NB4 (cell line): ENCODE measurements around the gene PPP2R5B.

Source experiments
- CTCF ChIP-seq: IDR thresholded peaks from one replicate; pipeline ENCODE4 v1.5.1; 2012; ENCODE audit warnings: low read depth, low read length
- MYC ChIP-seq: IDR thresholded peaks from 2 replicates; pipeline ENCODE4 v1.6.1; 2011; ENCODE audit warnings: low read depth, low read length

DNA sequence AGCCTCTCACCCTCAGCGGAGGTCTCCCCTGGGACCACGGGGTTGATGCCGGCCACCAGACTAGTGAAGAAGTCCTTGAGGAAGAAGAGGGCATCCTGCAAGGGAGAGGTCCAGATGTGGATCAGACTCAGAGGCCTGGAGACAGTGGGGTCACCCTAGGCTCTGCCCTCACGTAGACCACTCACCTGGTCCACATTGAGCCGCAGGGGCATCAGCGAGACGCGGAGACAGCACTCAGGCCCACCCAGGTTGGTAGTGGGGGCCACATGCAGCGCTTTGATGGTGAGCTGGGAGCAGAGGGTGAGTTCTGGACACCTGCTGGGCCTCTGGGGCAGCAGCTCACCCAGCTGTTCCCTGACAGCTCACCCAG, 26.4 kb upstream of the PPP2R5B start:
- TF ChIP-seq CTCF: no peak
- TF ChIP-seq MYC: no peak
